Measurements from ENCODE around the gene CLTB. TPM values are rescaled to one million over a fixed set of nuclear protein-coding genes. Genes with fewer than 3 reads are reported as not detected.

Gene CLTB
- polyA plus RNA-seq, 1 experiment = 141 TPM

DNA sequence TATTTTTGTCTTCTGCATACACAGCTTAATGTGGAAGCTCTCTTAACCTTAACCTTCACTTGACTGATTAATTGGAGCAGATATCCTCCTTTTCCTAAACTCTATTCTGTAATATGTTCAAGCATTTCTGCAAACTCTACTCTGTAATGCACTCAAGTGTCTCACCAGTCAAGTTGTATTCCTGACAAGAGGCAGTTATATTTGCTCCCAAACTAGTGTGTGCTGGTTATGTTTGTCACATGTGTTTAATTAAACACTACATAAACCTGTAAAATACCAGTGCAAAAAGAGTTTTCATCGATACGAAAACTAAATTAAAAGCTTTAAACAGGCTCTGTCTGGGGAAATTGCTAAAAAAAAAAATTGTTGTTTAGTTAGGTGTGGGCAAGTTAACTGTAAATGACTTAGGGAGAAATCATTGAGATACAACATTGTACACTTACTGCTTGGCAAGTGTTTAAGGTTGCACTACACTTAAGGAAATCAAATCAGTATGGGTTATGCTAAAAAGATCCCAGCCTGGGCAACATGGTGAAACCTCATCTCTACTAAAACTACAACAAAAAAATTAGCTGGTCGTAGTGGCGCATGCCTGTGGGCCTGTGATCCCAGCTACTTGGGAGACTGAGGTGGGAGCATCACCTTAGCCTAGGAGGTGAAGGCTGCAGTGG, 38.5 kb upstream of the CLTB start:
- Histone ChIP-seq H3K4me3 (ENCODE audit: low read depth, low read length) (no peak overlapping the region), H3K27me3 (ENCODE audit: control insufficient read depth, insufficient read depth, low read length) (no peaks in the 10 kb centered on the region), H3K36me3 (ENCODE audit: control insufficient read depth, insufficient read depth, low read length) (no peaks in the 10 kb centered on the region; the same call in 1 of the 2 replicates)
- ChIA-PET CTCF (no interaction called here), POLR2A (no interaction called here)
- no peak for DNase-seq (ENCODE audit: low read depth)
- TF ChIP-seq CTCF (IDR thresholded peaks at IDR 0.05; ENCODE audit: insufficient read depth, low read depth, low read length) = no peak

- DNase-seq (ENCODE audit: low read depth) = no peak
- no peak for TF ChIP-seq CTCF (IDR thresholded peaks at IDR 0.05; ENCODE audit: insufficient read depth, low read depth, low read length)
- Histone ChIP-seq H3K36me3 (ENCODE audit: control insufficient read depth, insufficient read depth, low read length) (no peaks in the 10 kb centered on the region; the same call in 1 of the 2 replicates), H3K4me3 (ENCODE audit: low read depth, low read length) (no peak overlapping the region), H3K27me3 (ENCODE audit: control insufficient read depth, insufficient read depth, low read length) (no peaks in the 10 kb centered on the region)
- ChIA-PET CTCF (interaction anchor here (1.0 kb wide), 1 partner anchor 21 kb away, joined by 3 read pairs; no protein-coding TSS in a partner anchor), POLR2A (no interaction called here)
Measured at GRCh38 chr5:176450077-176450476, 33.7 kb upstream of the CLTB start.

GRCh38 chr5:176447978-176448608, 31.8 kb upstream of the CLTB start, which contains the start of gene FAF2:
Gene FAF2, plus strand, starts transcription at chr5:176448385. Its CDS starts 23 bp downstream, at chr5:176448408.
- ChIA-PET CTCF (interaction anchor here (0.6 to 3.3 kb wide), 26 partner anchors 9 to 718 kb away, joined by 3 to 25 read pairs (median 4); partner anchors contain the start of gene CLTB), POLR2A (interaction anchor here (0.8 kb wide), 1 partner anchor 90 kb away, joined by 3 read pairs; no protein-coding TSS in a partner anchor)
- Histone ChIP-seq H3K4me3 (ENCODE audit: low read depth, low read length) (peak within 1 kb of the TSS; percentile 100), H3K36me3 (ENCODE audit: control insufficient read depth, insufficient read depth, low read length) (no peaks in the 10 kb centered on the region; the same call in 1 of the 2 replicates), H3K27me3 (ENCODE audit: control insufficient read depth, insufficient read depth, low read length) (no peaks in the 10 kb centered on the region)
- peak; percentile 98 for DNase-seq (ENCODE audit: low read depth)
- peak; percentile 90 for TF ChIP-seq CTCF (IDR thresholded peaks at IDR 0.05; ENCODE audit: insufficient read depth, low read depth, low read length)

- ChIA-PET CTCF (interaction anchor here (0.6 to 3.3 kb wide), 25 partner anchors 9 to 154 kb away, joined by 3 to 25 read pairs (median 4); partner anchors contain the start of gene CLTB), POLR2A (interaction anchor here (0.8 kb wide), 1 partner anchor 90 kb away, joined by 3 read pairs; no protein-coding TSS in a partner anchor)
- Histone ChIP-seq H3K4me3 (ENCODE audit: low read depth, low read length) (peak overlapping the region; percentile 100), H3K27me3 (ENCODE audit: control insufficient read depth, insufficient read depth, low read length) (no peaks in the 10 kb centered on the region), H3K36me3 (ENCODE audit: control insufficient read depth, insufficient read depth, low read length) (no peaks in the 10 kb centered on the region; the same call in 1 of the 2 replicates)
- peak; percentile 33 for TF ChIP-seq CTCF (IDR thresholded peaks at IDR 0.05; ENCODE audit: insufficient read depth, low read depth, low read length)
- DNase-seq (ENCODE audit: low read depth) = no peak
Measured at GRCh38 chr5:176447591-176447977, 31.2 kb upstream of the CLTB start.

Data from BJ (cell line).